Retinal pigment epithelial cell (primary cell): ENCODE data around the gene ERVH48-1.
"Not testable (repeated sequence)": the region's sequence is repeated elsewhere in the genome, so short reads cannot be mapped to it uniquely, and the experiment has no call there.

Experiments used
- DNase-seq: peaks from one replicate; pipeline ENCODE4 v3.0.0-alpha.2; 2010; ENCODE audit warnings: low read depth
- H3K4me3 ChIP-seq: 2 replicates; pipeline ENCODE4 v1.5.1; 2011; ENCODE audit warnings: mild to moderate bottlenecking, low read length, control low read depth, moderate library complexity
- TF ChIP-seq, protein P1 (sequence below): conservative IDR thresholded peaks from 2 replicates; pipeline ENCODE4 v1.5.1; 2011; ENCODE audit warnings: low read depth, low read length, control low read depth, inconsistent platforms

Gene ERVH48-1

GRCh38 chr21:42965211-42965560 is 39.8 kb upstream of the ERVH48-1 start:
- H3K4me3 ChIP-seq, result no peak overlapping the region
- DNase-seq, result no peak
- TF ChIP-seq, protein P1, sequence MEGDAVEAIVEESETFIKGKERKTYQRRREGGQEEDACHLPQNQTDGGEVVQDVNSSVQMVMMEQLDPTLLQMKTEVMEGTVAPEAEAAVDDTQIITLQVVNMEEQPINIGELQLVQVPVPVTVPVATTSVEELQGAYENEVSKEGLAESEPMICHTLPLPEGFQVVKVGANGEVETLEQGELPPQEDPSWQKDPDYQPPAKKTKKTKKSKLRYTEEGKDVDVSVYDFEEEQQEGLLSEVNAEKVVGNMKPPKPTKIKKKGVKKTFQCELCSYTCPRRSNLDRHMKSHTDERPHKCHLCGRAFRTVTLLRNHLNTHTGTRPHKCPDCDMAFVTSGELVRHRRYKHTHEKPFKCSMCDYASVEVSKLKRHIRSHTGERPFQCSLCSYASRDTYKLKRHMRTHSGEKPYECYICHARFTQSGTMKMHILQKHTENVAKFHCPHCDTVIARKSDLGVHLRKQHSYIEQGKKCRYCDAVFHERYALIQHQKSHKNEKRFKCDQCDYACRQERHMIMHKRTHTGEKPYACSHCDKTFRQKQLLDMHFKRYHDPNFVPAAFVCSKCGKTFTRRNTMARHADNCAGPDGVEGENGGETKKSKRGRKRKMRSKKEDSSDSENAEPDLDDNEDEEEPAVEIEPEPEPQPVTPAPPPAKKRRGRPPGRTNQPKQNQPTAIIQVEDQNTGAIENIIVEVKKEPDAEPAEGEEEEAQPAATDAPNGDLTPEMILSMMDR, result no peak

DNA sequence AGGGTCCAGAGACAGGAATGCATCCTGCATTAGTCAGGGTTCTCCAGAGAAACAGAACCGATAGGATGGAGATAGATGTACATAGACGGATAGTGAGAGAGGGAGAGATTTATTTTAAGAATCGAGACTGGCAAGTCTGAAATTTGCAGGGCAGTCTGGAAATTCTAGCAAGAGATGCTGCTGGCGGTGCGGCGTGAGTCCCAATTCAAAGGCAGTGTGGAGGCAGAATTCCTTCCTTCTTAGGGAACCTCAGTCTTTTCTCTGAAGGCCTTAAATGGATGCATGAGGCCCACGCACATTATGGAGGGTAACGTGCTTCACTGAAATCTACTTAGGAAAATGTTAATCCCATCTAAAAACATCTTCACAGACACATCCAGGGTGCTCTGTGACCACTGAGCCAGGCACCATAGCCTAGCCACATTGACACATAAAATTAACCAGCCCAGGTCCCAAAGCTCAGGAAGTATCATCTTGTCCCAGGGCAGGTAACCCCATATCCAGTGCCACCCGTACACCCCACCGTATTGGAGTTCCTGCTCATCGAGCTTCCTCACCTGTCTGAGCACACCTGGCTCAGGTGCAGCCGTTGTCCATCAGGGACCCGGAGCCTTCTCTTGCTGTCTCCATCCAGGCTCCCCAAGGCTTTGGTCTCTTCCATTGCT is 39.2 kb upstream of the ERVH48-1 start:
- no peak overlapping the region for H3K4me3 ChIP-seq
- TF ChIP-seq, protein P1, result no peak
- DNase-seq, result no peak

DNA sequence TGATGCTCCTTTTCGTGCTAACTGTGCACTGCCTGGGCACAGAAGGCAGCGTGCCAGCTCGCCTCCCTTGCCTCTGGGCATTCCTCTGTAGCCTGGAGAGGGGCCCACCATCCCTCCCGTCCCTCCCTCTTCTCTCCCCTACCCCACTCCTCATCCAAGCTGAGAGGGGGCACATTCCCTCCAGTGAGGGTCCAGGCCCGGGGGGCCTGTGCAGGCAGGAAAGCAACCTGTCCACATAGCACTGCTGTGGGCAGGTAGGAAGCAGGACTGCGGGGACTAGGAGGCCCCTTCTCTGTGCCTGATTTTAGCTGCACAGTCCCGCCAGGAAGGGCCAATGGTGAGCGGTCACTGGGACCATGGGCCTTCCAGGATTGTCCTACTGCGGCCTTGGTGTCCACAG is 38.7 kb upstream of the ERVH48-1 start:
- DNase-seq, result no peak
- H3K4me3 ChIP-seq, result no peak overlapping the region
- TF ChIP-seq, protein P1, result no peak

DNA sequence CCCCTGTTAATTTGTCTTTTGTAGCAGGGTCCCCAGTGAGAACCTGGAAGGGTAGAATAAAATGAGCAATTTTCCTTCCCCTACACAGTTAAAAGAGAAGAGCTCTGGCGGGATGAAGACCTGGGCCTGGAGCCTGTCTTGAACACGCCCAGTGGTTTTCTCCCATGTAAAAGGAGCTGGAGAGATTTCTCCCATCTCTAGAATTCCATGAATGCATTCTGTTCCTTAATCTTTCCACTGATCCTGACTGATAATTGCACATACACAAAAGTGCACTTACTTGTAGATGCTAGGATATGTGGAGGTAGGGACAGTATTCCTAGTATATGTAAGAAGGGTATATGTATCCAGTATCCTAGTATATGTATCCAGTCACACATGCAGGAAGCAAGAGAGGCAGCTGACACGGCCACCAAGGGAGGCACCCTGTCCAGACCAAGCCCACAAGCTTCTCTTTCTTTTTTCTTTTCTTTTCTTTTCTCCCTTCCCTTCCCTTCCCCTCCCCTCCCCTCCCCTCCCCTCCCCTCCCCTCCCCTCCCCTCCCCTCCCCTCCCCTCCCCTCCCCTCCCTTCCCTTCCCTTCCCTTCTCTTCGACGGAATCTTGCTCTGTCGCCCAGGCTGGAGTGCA is 37.1 kb upstream of the ERVH48-1 start:
- TF ChIP-seq, protein P1, result no peak
- no peak for DNase-seq
- H3K4me3 ChIP-seq, result no peak overlapping the region

DNA sequence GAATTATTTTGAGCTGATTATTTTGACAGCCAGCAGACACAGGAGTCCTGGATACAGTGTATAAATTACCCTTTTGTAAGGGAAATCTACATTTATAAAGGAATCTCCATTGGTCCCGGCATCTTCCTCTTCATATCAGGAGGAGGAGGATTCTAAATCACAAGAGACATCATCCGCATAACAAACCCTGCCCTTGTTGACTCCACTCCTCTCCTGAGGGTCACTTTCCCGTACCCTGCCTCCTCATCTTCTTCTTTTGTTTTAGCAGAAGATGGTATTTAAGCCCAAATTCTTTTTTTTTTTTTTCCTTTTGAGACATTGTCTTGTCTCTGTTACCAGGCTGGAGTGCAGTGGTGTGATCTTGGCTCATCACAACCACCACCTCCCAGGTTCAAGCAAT is 34.3 kb upstream of the ERVH48-1 start:
- no peak for DNase-seq
- no peak overlapping the region for H3K4me3 ChIP-seq
- TF ChIP-seq, protein P1, result no peak

GRCh38 chr21:42958122-42958521 is 32.7 kb upstream of the ERVH48-1 start:
- H3K4me3 ChIP-seq, DNase-seq: not testable (repeated sequence)

- no peak overlapping the region for H3K4me3 ChIP-seq
- DNase-seq, result no peak
- TF ChIP-seq, protein P1, result no peak
These were observed 31.6 kb upstream of the ERVH48-1 start for GRCh38 chr21:42956824-42957630.

GRCh38 chr21:42951193-42951592 is 25.8 kb upstream of the ERVH48-1 start:
- not testable (repeated sequence) for H3K4me3 ChIP-seq, DNase-seq

DNA sequence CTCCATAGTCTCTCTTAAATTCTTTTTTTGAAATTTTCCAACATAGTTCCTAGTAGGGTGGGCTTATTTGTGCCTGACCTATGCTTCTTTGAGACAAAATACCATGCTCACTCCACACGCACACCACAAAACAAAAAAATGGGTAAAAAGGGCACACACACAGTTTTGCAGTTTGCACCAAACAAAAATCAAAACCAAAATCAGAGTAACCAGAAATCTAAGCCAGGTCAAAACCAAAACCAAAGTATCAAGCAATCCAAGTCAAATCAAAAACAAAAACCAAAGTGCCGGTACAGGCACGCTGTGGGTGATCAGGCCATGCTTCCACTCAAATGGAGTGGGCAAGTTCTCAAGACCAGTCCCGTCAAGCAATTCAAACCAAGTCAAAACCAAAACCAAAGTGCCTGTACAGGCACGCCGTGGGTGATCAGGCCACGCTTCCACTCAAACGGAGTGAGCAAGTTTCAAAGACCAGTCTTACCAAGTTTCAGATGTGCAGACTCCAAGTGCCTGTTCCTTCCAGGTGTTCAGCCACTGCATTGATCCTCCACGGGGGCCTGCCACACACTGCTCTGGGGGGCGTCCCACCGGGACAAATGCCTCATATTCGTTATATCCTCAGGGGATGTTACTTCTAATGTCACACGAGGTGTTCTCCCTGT is 23.8 kb upstream of the ERVH48-1 start:
- not testable (repeated sequence) for H3K4me3 ChIP-seq, DNase-seq
